Fibroblast of lung (primary cell): ENCODE results near the gene CDK6. TPM values are rescaled to one million over a fixed set of nuclear protein-coding genes. Genes with fewer than 3 reads are reported as not detected.

ENCODE experiments used
- DNase-seq, 2 donors: peaks; one replicate each; pipeline versions ENCODE4 v3.0.0 to v3.0.0-alpha.2; 2010; ENCODE audit warnings: low read depth in 2 of 2
- H2AFZ ChIP-seq: 2 replicates; pipeline ENCODE4 v1.5.1; 2012; ENCODE audit warnings: low read length, control low read depth, inconsistent platforms
- H3K27ac ChIP-seq: 2 replicates; pipeline ENCODE4 v1.5.1; 2011; ENCODE audit warnings: low read length, control low read depth; ENCODE audit not compliant: insufficient read depth
- H3K27me3 ChIP-seq: 2 replicates; pipeline ENCODE4 v1.5.1; 2011; ENCODE audit warnings: mild to moderate bottlenecking, low read length; ENCODE audit not compliant: control insufficient read depth, insufficient read depth
- H3K36me3 ChIP-seq: 2 replicates; pipeline ENCODE4 v1.5.1; 2011; ENCODE audit warnings: low read length; ENCODE audit not compliant: control insufficient read depth, insufficient read depth
- H3K4me1 ChIP-seq: 2 replicates; pipeline ENCODE4 v1.5.1; 2011; ENCODE audit warnings: low read length; ENCODE audit not compliant: control insufficient read depth, insufficient read depth; ENCODE audit errors: extremely low read depth
- H3K4me2 ChIP-seq: 2 replicates; pipeline ENCODE4 v1.5.1; 2011; ENCODE audit warnings: low read length, control low read depth; ENCODE audit not compliant: insufficient read depth; ENCODE audit errors: extremely low read depth
- H3K4me3 ChIP-seq, 4 experiments: fragments of 200-600 bp in 1 of 4; sonication (generic) in 1 of 4; replicated peaks in 1 of 4; 2 replicates each; pipeline ENCODE4 v1.5.1; 2011 to 2016; ENCODE audit warnings: low read length in 4 of 4, low read depth in 3 of 4, mild to moderate bottlenecking in 3 of 4, control low read depth in 2 of 4, inconsistent platforms in 1 of 4, mixed read lengths in 1 of 4; ENCODE audit not compliant: insufficient read depth in 1 of 4; ENCODE audit errors: control extremely low read depth in 1 of 4
- H3K79me2 ChIP-seq: 2 replicates; pipeline ENCODE4 v1.5.1; 2012; ENCODE audit warnings: mild to moderate bottlenecking, low read length, inconsistent platforms; ENCODE audit not compliant: control insufficient read depth, insufficient read depth
- H3K9ac ChIP-seq: 2 replicates; pipeline ENCODE4 v1.5.1; 2011; ENCODE audit warnings: mild to moderate bottlenecking, low read length, control low read depth; ENCODE audit not compliant: insufficient read depth
- H3K9me3 ChIP-seq: 2 replicates; pipeline ENCODE4 v1.5.1; 2012; ENCODE audit warnings: low read depth, low read length; ENCODE audit not compliant: control insufficient read depth, insufficient read depth
- H4K20me1 ChIP-seq: 2 replicates; pipeline ENCODE4 v1.5.1; 2011; ENCODE audit warnings: low read length; ENCODE audit not compliant: control insufficient read depth, insufficient read depth; ENCODE audit errors: extremely low read depth
- EZH2 ChIP-seq: IDR thresholded peaks from 2 replicates; pipeline ENCODE4 v1.5.1; 2012; ENCODE audit warnings: low read length, control low read depth, mild to moderate bottlenecking; ENCODE audit errors: missing control alignments
- polyA plus RNA-seq, 2 donors: library from polyadenylated mRNA; depleted of rRNA in 1 of 2; stranded (reverse) in 1 of 2; unstranded in 1 of 2; fragments of >200 nt; gene quantifications; 2 replicates each; pipeline ENCODE4 v1.2.1, GENCODE V29; 2011 to 2012; ENCODE audit warnings: missing spikeins in 1 of 2
- total RNA-seq: library from RNA; depleted of rRNA; stranded (reverse); fragments of >200 nt; gene quantifications from 2 replicates; pipeline ENCODE4 v1.2.1, GENCODE V29; 2014
- TF ChIP-seq, protein P1 (sequence below), 2 donors: IDR thresholded peaks in 1 of 2; conservative IDR thresholded peaks in 1 of 2; 1 replicate in 1 of 2; 2 replicates in 1 of 2; pipeline ENCODE4 v1.5.1; 2011 to 2012; ENCODE audit warnings: low read length in 2 of 2, control low read depth in 1 of 2, inconsistent platforms in 1 of 2, low read depth in 1 of 2, mild to moderate bottlenecking in 1 of 2

The CDK6 gene
- total and polyA plus RNA-seq, 2 donors (not counting 1 experiment from before 2014, with no cell fraction given), result 17.8 to 19.2 TPM

- Histone ChIP-seq H3K9ac (no peak overlapping the region), H3K4me1 (no peaks in the 10 kb centered on the region), H2AFZ (no peak overlapping the region), H4K20me1 (no peaks in the 10 kb centered on the region), H3K79me2 (no peaks in the 10 kb centered on the region), H3K4me3 (no peak overlapping the region), H3K36me3 (no peaks in the 10 kb centered on the region), H3K4me2 (no peak overlapping the region), H3K9me3 (no peaks in the 10 kb centered on the region), H3K27me3 (no peaks in the 10 kb centered on the region), H3K27ac (no peak overlapping the region)
- TF ChIP-seq, protein P1, sequence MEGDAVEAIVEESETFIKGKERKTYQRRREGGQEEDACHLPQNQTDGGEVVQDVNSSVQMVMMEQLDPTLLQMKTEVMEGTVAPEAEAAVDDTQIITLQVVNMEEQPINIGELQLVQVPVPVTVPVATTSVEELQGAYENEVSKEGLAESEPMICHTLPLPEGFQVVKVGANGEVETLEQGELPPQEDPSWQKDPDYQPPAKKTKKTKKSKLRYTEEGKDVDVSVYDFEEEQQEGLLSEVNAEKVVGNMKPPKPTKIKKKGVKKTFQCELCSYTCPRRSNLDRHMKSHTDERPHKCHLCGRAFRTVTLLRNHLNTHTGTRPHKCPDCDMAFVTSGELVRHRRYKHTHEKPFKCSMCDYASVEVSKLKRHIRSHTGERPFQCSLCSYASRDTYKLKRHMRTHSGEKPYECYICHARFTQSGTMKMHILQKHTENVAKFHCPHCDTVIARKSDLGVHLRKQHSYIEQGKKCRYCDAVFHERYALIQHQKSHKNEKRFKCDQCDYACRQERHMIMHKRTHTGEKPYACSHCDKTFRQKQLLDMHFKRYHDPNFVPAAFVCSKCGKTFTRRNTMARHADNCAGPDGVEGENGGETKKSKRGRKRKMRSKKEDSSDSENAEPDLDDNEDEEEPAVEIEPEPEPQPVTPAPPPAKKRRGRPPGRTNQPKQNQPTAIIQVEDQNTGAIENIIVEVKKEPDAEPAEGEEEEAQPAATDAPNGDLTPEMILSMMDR (conservative IDR thresholded peaks at IDR 0.05 in 1 of 2, IDR thresholded peaks at IDR 0.05 in 1 of 2; ENCODE audit: low read depth in 1 of 2, low read length in 2 of 2), result no peak
- no peak for TF ChIP-seq EZH2
- no peak for DNase-seq
These were observed 38.8 kb upstream of the CDK6 start for GRCh38 chr7:92875173-92875572.

GRCh38 chr7:92874567-92874966, 38.2 kb upstream of the CDK6 start:
- no peak overlapping the region for H3K9ac ChIP-seq
- H2AFZ ChIP-seq, result no peak overlapping the region
- H3K4me3 ChIP-seq, result no peak overlapping the region
- no peaks in the 10 kb centered on the region for H3K36me3 ChIP-seq
- no peaks in the 10 kb centered on the region for H3K4me1 ChIP-seq
- no peaks in the 10 kb centered on the region for H4K20me1 ChIP-seq
- no peaks in the 10 kb centered on the region for H3K9me3 ChIP-seq
- no peaks in the 10 kb centered on the region for H3K27me3 ChIP-seq
- no peaks in the 10 kb centered on the region for H3K79me2 ChIP-seq
- peak in 1 of 2 donors; percentile 85 for DNase-seq
- TF ChIP-seq EZH2, result no peak
- TF ChIP-seq, protein P1 (conservative IDR thresholded peaks at IDR 0.05 in 1 of 2, IDR thresholded peaks at IDR 0.05 in 1 of 2; ENCODE audit: low read depth in 1 of 2, low read length in 2 of 2), result no peak
- no peak overlapping the region for H3K4me2 ChIP-seq
- no peak overlapping the region for H3K27ac ChIP-seq

- no peak overlapping the region for H3K4me3 ChIP-seq
- no peak overlapping the region for H3K27ac ChIP-seq
- H3K9me3 ChIP-seq, result no peaks in the 10 kb centered on the region
- H3K36me3 ChIP-seq, result no peaks in the 10 kb centered on the region
- no peaks in the 10 kb centered on the region for H3K27me3 ChIP-seq
- no peaks in the 10 kb centered on the region for H3K4me1 ChIP-seq
- TF ChIP-seq, protein P1 (conservative IDR thresholded peaks at IDR 0.05 in 1 of 2, IDR thresholded peaks at IDR 0.05 in 1 of 2; ENCODE audit: low read depth in 1 of 2, low read length in 2 of 2), result no peak
- no peak for TF ChIP-seq EZH2
- no peak overlapping the region for H2AFZ ChIP-seq
- DNase-seq, result peak in 1 of 2 donors; percentile 95
- no peaks in the 10 kb centered on the region for H3K79me2 ChIP-seq
- no peak overlapping the region for H3K4me2 ChIP-seq
- no peak overlapping the region for H3K9ac ChIP-seq
- H4K20me1 ChIP-seq, result no peaks in the 10 kb centered on the region
These were observed 37.4 kb upstream of the CDK6 start for GRCh38 chr7:92873776-92874175.
